GM21529 (cell line): ENCODE data around the gene FOSL2.

Experiments used
- ATAC-seq: cut with Tn5 transposase; IDR thresholded peaks from one replicate; pipeline ENCODE4 v1.9.1; 2021; ENCODE audit not compliant: unreplicated experiment

Gene FOSL2

GRCh38 chr2:28356095-28356911 is 36.4 kb upstream of the FOSL2 start:
- no peak for ATAC-seq

GRCh38 chr2:28357055-28357454 is 35.6 kb upstream of the FOSL2 start:
- ATAC-seq, result no peak

- ATAC-seq, result no peak
These were observed 34.5 kb upstream of the FOSL2 start for GRCh38 chr2:28357948-28358667.

- peak; percentile 5 for ATAC-seq
These were observed 33.9 kb upstream of the FOSL2 start for GRCh38 chr2:28358668-28359201.

- ATAC-seq, result peak; percentile 82
These were observed 33.2 kb upstream of the FOSL2 start for GRCh38 chr2:28359222-28360057.

- ATAC-seq, result no peak
These were observed 32.5 kb upstream of the FOSL2 start for GRCh38 chr2:28360058-28360717.

- ATAC-seq, result no peak
These were observed 31.9 kb upstream of the FOSL2 start for GRCh38 chr2:28360718-28361293.

GRCh38 chr2:28361991-28362710 is 30.5 kb upstream of the FOSL2 start:
- no peak for ATAC-seq

- no peak for ATAC-seq
These were observed 29.6 kb upstream of the FOSL2 start for GRCh38 chr2:28362991-28363521.

- no peak for ATAC-seq
These were observed 28.9 kb upstream of the FOSL2 start for GRCh38 chr2:28363686-28364280.

GRCh38 chr2:28364610-28365009 is 28.0 kb upstream of the FOSL2 start:
- no peak for ATAC-seq

- ATAC-seq, result no peak
These were observed 27.5 kb upstream of the FOSL2 start for GRCh38 chr2:28365158-28365557.

- ATAC-seq, result no peak
These were observed 26.5 kb upstream of the FOSL2 start for GRCh38 chr2:28366149-28366495.

GRCh38 chr2:28366496-28367282 is 26.0 kb upstream of the FOSL2 start:
- no peak for ATAC-seq

GRCh38 chr2:28367667-28368356 is 24.8 kb upstream of the FOSL2 start:
- ATAC-seq, result no peak

GRCh38 chr2:28368357-28368798 is 24.3 kb upstream of the FOSL2 start:
- ATAC-seq, result no peak

GRCh38 chr2:28369358-28369757 is 23.3 kb upstream of the FOSL2 start:
- ATAC-seq, result no peak

- no peak for ATAC-seq
These were observed 22.3 kb upstream of the FOSL2 start for GRCh38 chr2:28370354-28370753.
